ENCODE measurements around the gene ABTB2. TPM values are rescaled to one million over a fixed set of nuclear protein-coding genes. Genes with fewer than 3 reads are reported as not detected.

The ABTB2 gene
- total RNA-seq, 1 donor from 2014 or later, result 72.8 TPM

- Mint-ChIP-seq H3K27me3 (ENCODE audit: unreplicated experiment) (no peaks in the 10 kb centered on the region), H3K36me3 (ENCODE audit: low read depth, unreplicated experiment) (peaks cover 16% of the 10 kb centered on the region), H3K27ac (ENCODE audit: unreplicated experiment) (no peak overlapping the region), H3K4me3 (ENCODE audit: unreplicated experiment) (no peak overlapping the region), H3K4me1 (ENCODE audit: unreplicated experiment) (peaks cover 34% of the 10 kb centered on the region), H3K9me3 (ENCODE audit: unreplicated experiment) (no peaks in the 10 kb centered on the region)
- no peak for TF ChIP-seq CTCF (IDR thresholded peaks at IDR 0.05; ENCODE audit: unreplicated experiment)
- DNase-seq (ENCODE audit: low spot score), result no peak
Observed at GRCh38 chr11:34344768-34345539, 12.9 kb downstream of the ABTB2 start.

- TF ChIP-seq CTCF (IDR thresholded peaks at IDR 0.05; ENCODE audit: unreplicated experiment), result no peak
- Mint-ChIP-seq H3K4me3 (ENCODE audit: unreplicated experiment) (no peak overlapping the region), H3K4me1 (ENCODE audit: unreplicated experiment) (peaks cover 37% of the 10 kb centered on the region), H3K9me3 (ENCODE audit: unreplicated experiment) (no peaks in the 10 kb centered on the region), H3K27ac (ENCODE audit: unreplicated experiment) (no peak overlapping the region), H3K27me3 (ENCODE audit: unreplicated experiment) (peaks cover 1% of the 10 kb centered on the region), H3K36me3 (ENCODE audit: low read depth, unreplicated experiment) (peaks cover 20% of the 10 kb centered on the region)
- DNase-seq (ENCODE audit: low spot score), result no peak
Observed at GRCh38 chr11:34344410-34344767, 13.4 kb downstream of the ABTB2 start.

GRCh38 chr11:34343686-34344085, 14.1 kb downstream of the ABTB2 start:
- no peak for DNase-seq (ENCODE audit: low spot score)
- TF ChIP-seq CTCF (IDR thresholded peaks at IDR 0.05; ENCODE audit: unreplicated experiment), result no peak
- Mint-ChIP-seq H3K4me1 (ENCODE audit: unreplicated experiment) (peaks cover 35% of the 10 kb centered on the region), H3K27ac (ENCODE audit: unreplicated experiment) (no peak overlapping the region), H3K27me3 (ENCODE audit: unreplicated experiment) (peaks cover 1% of the 10 kb centered on the region), H3K36me3 (ENCODE audit: low read depth, unreplicated experiment) (peaks cover 20% of the 10 kb centered on the region), H3K4me3 (ENCODE audit: unreplicated experiment) (no peak overlapping the region), H3K9me3 (ENCODE audit: unreplicated experiment) (no peaks in the 10 kb centered on the region)

- H3K27ac Mint-ChIP-seq (ENCODE audit: unreplicated experiment), result no peak overlapping the region
- H3K4me1 Mint-ChIP-seq (ENCODE audit: unreplicated experiment), result peaks cover 30% of the 10 kb centered on the region
- peaks cover 20% of the 10 kb centered on the region for H3K36me3 Mint-ChIP-seq (ENCODE audit: low read depth, unreplicated experiment)
Observed at GRCh38 chr11:34343153-34343552, 14.7 kb downstream of the ABTB2 start.

More at GRCh38 chr11:34343153-34343552, 14.7 kb downstream of the ABTB2 start:
- Mint-ChIP-seq H3K4me3 (ENCODE audit: unreplicated experiment) (no peak overlapping the region), H3K27me3 (ENCODE audit: unreplicated experiment) (peaks cover 1% of the 10 kb centered on the region), H3K9me3 (ENCODE audit: unreplicated experiment) (no peaks in the 10 kb centered on the region)
- TF ChIP-seq CTCF (IDR thresholded peaks at IDR 0.05; ENCODE audit: unreplicated experiment), result no peak
- DNase-seq (ENCODE audit: low spot score), result no peak
